ENCODE data around the gene PLVAP. TPM values are rescaled to one million over a fixed set of nuclear protein-coding genes. Genes with fewer than 3 reads are reported as not detected.

Gene PLVAP
- total RNA-seq, 1 experiment from 2014 or later: not detected

DNA sequence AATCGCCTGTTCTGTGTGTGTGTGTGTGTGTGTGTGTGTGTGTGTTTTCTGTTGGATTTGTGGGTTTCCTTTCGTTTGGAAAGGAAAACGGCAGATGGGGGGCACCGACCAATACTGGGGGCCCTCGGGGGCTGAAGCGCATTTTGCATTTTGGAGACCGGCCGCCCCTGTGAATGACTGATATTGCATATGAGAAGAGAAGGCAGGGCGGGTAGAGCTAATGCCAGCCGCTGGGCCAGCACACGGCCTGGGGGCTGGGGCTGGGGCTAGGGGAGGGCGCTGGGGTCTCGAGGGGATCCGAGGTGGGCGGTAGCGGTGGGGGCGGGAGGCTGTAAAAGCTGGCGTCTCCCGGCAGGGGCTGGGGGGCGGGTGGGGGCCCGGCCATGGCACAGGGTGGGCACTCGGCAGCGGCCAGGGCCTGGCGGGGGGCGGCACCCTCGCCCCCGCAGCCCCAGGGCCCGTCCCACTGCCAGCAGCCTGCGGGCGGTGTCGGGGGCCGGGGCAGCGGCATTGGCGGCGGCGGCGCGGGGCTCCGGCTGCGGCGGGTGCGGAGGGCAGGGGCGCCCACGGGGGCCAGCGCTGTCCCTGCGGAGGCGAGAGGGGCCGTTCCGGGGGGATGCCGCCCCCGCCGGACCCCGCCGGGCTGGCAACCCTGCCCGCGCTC lies 53.7 kb downstream of the PLVAP start:
- TF ChIP-seq, protein P1, sequence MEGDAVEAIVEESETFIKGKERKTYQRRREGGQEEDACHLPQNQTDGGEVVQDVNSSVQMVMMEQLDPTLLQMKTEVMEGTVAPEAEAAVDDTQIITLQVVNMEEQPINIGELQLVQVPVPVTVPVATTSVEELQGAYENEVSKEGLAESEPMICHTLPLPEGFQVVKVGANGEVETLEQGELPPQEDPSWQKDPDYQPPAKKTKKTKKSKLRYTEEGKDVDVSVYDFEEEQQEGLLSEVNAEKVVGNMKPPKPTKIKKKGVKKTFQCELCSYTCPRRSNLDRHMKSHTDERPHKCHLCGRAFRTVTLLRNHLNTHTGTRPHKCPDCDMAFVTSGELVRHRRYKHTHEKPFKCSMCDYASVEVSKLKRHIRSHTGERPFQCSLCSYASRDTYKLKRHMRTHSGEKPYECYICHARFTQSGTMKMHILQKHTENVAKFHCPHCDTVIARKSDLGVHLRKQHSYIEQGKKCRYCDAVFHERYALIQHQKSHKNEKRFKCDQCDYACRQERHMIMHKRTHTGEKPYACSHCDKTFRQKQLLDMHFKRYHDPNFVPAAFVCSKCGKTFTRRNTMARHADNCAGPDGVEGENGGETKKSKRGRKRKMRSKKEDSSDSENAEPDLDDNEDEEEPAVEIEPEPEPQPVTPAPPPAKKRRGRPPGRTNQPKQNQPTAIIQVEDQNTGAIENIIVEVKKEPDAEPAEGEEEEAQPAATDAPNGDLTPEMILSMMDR (IDR thresholded peaks at IDR 0.05; ENCODE audit: insufficient read depth in 1 of 2, low read depth in 1 of 2, low read length in 1 of 2, severe bottlenecking in 1 of 2, unreplicated experiment in 1 of 2): no peak

DNA sequence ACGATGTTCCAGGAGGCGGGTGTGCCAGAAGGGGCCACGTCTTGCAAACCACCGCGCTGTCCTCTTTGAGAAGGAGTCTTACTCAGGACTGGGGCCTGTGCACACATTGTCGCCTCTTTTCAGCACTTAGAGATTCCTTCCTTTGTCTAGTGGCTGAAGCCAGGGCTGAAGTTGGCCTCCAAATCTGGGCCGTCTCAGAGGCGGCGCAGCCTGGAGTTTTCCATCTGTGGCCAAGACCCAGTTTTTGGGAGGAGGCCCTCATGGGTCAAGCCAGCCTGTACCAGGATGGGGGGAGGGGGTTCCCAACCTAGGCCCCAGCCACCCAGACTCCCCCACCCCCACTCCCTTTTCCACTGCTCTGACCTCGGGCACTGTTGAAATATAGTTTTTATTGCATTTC lies 54.3 kb downstream of the PLVAP start:
- no peak for DNase-seq
- TF ChIP-seq, protein P1 (IDR thresholded peaks at IDR 0.05; ENCODE audit: insufficient read depth in 1 of 2, low read depth in 1 of 2, low read length in 1 of 2, severe bottlenecking in 1 of 2, unreplicated experiment in 1 of 2): no peak
- BruUV-seq (replicated peaks): no TSS peak
- Mint-ChIP-seq H3K4me3 (ENCODE audit: unreplicated experiment) (no peak overlapping the region), H3K9me3 (ENCODE audit: unreplicated experiment) (no peaks in the 10 kb centered on the region), H3K36me3 (ENCODE audit: insufficient read depth, unreplicated experiment) (peaks cover 36% of the 10 kb centered on the region), H3K27ac (ENCODE audit: unreplicated experiment) (no peak overlapping the region), H3K4me1 (ENCODE audit: low read depth, unreplicated experiment) (no peaks in the 10 kb centered on the region), H3K27me3 (ENCODE audit: insufficient read depth, unreplicated experiment) (no peaks in the 10 kb centered on the region)
- peaks cover 11% of the 10 kb centered on the region for H3K4me1 ChIP-seq
- ChIA-PET POLR2A (no interaction called here), CTCF (no interaction called here)
- no peaks in the 10 kb centered on the region; the same call in 1 of the 2 replicates for H3K36me3 ChIP-seq (ENCODE audit: control insufficient read depth, insufficient read depth, low read length)
- no peaks in the 10 kb centered on the region for H3K27me3 ChIP-seq (replicated peaks; ENCODE audit: control insufficient read depth, insufficient read depth, low read length)
- H3K9me3 ChIP-seq: no peaks in the 10 kb centered on the region
- intact Hi-C loops (cut with micrococcal nuclease; ENCODE audit: unreplicated experiment): no loop called here
- H3K4me3 ChIP-seq (ENCODE audit: low read depth, low read length): no peak overlapping the region

More for the DNA sequence above, 53.7 kb downstream of the PLVAP start:
- POLR2A ChIA-PET: no interaction called here
- BruUV-seq (replicated peaks): no TSS peak
- no peaks in the 10 kb centered on the region for H3K4me1 Mint-ChIP-seq (ENCODE audit: low read depth, unreplicated experiment)
- H3K27ac Mint-ChIP-seq (ENCODE audit: unreplicated experiment): no peak overlapping the region
- no peak overlapping the region for H3K4me3 Mint-ChIP-seq (ENCODE audit: unreplicated experiment)
- intact Hi-C loops (cut with micrococcal nuclease; ENCODE audit: unreplicated experiment): no loop called here
- no peaks in the 10 kb centered on the region for H3K27me3 Mint-ChIP-seq (ENCODE audit: insufficient read depth, unreplicated experiment)
- CTCF ChIA-PET: no interaction called here
- no peaks in the 10 kb centered on the region for H3K9me3 ChIP-seq
- H3K36me3 Mint-ChIP-seq (ENCODE audit: insufficient read depth, unreplicated experiment): peaks cover 39% of the 10 kb centered on the region
- H3K27me3 ChIP-seq (replicated peaks; ENCODE audit: control insufficient read depth, insufficient read depth, low read length): no peaks in the 10 kb centered on the region
- no peaks in the 10 kb centered on the region for H3K9me3 Mint-ChIP-seq (ENCODE audit: unreplicated experiment)
- peaks cover 11% of the 10 kb centered on the region for H3K4me1 ChIP-seq
- H3K36me3 ChIP-seq (ENCODE audit: control insufficient read depth, insufficient read depth, low read length): no peaks in the 10 kb centered on the region; the same call in 1 of the 2 replicates
- no peak for DNase-seq
- no peak overlapping the region for H3K4me3 ChIP-seq (ENCODE audit: low read depth, low read length)

DNA sequence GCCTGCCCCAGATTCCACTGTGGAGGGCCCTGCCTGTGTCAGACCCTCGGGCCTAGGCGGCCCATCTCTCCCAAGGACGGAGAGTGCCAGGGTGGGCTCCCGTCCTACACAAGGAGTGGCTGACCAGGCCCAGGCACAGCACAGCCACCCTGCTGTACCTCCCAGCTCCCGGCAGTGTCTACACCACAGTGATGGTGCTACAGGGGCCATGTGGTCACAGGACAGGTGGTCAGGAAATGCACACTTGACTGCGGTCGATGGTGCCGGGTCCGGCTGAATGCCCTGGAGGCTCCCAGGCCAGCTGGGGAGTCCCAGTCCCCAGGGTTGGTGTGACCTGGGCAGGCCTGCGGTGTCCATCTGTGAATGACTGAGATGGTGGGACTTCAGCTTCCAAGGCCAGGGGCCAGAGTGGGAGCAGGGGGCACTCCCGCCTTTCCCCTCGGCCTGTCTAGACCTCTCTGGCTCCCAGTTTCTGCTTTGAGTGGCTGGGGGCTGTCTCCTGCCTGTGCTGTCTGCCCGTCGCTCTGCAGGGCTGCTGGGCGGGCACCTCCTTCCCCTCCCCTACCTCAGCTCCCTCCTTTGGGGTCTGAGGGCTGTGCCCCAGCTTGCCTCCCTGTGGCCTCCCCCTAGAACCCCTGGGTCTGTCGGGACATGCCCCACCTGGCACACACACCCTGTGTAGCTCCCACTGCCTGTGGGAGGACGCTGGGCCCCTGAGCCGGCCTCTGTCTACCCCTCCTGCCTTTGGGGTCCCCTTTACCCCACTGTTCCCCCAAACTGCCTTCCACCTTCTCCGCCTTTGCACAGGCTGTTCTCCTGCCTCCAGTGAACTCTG lies 55.3 kb downstream of the PLVAP start:
- H3K27me3 Mint-ChIP-seq (ENCODE audit: insufficient read depth, unreplicated experiment): no peaks in the 10 kb centered on the region
- BruUV-seq (replicated peaks): no TSS peak
- no peaks in the 10 kb centered on the region for H3K4me1 Mint-ChIP-seq (ENCODE audit: low read depth, unreplicated experiment)
- H3K36me3 Mint-ChIP-seq (ENCODE audit: insufficient read depth, unreplicated experiment): peaks cover 38% of the 10 kb centered on the region
- H3K9me3 ChIP-seq: no peaks in the 10 kb centered on the region
- TF ChIP-seq, protein P1 (IDR thresholded peaks at IDR 0.05; ENCODE audit: insufficient read depth in 1 of 2, low read depth in 1 of 2, low read length in 1 of 2, severe bottlenecking in 1 of 2, unreplicated experiment in 1 of 2): no peak
- no peak for DNase-seq
- CTCF ChIA-PET: interaction anchor here (0.6 kb wide), 1 partner anchor 29 kb away, joined by 4 read pairs; no protein-coding TSS in a partner anchor
- H3K4me3 ChIP-seq (ENCODE audit: low read depth, low read length): no peak overlapping the region
- peak overlapping the region; percentile 63 for H3K27ac Mint-ChIP-seq (ENCODE audit: unreplicated experiment)
- H3K4me1 ChIP-seq: peaks cover 3% of the 10 kb centered on the region; the same call in 1 of the 2 replicates
- no peaks in the 10 kb centered on the region for H3K27me3 ChIP-seq (replicated peaks; ENCODE audit: control insufficient read depth, insufficient read depth, low read length)
- intact Hi-C loops (cut with micrococcal nuclease; ENCODE audit: unreplicated experiment): no loop called here
- POLR2A ChIA-PET: interaction anchor here (1.6 kb wide), 1 partner anchor 13 kb away, joined by 4 read pairs; the partner anchor contains the start of gene DDA1
- H3K4me3 Mint-ChIP-seq (ENCODE audit: unreplicated experiment): peak overlapping the region; percentile 12
- no peaks in the 10 kb centered on the region for H3K9me3 Mint-ChIP-seq (ENCODE audit: unreplicated experiment)
- H3K36me3 ChIP-seq (ENCODE audit: control insufficient read depth, insufficient read depth, low read length): no peaks in the 10 kb centered on the region; the same call in 1 of the 2 replicates

All from Caco-2 (cell line).